ENCODE measurements around the gene TMEM72. TPM values are rescaled to one million over a fixed set of nuclear protein-coding genes. Genes with fewer than 3 reads are reported as not detected.

TMEM72 gene
- polyA plus RNA-seq, 4 donors, result 67.6 to 74.5 (median 71.0) TPM

DNA sequence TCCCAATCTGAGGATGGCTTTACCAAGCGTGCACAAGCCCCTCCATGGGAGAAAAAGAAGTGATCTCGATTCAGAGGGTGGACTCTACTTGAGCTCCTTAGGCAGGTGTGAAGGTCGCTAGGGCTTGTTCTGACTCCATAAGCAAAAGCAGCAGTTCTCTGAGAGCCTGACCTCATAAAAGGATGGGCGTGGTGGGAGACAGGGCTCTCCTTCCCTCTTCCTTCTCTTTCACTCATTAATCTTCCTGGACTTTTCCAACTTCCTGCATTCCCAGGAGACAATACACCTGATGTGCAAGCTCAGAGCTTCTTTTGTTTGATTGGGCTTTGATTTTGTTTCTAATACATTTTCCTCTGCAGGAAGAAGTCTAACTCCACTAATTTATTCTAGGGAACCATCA lies 22.3 kb upstream of the TMEM72 start:
- DNase-seq (ENCODE audit: low read depth in 4 of 4, low spot score in 3 of 4), result no peak

DNA sequence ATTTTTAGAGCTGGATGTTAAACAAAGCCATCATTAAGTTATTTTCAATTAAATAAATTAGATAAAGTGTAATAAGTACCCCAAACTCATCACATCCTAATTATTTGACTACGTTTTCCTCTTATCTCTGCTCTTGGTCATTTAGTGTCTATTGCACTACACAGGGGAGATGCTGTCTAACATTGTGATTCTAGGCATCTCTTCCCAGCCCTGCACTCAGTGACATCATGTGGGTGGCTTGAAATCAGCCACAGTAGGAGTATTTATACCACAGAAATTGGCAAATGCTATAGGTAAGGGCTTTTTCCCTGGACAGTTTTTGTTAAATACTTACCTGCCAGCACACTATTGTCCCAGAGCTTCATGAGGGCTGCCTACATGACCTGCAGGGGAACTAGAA lies 21.3 kb upstream of the TMEM72 start:
- DNase-seq (ENCODE audit: low read depth in 4 of 4, low spot score in 3 of 4), result no peak

DNA sequence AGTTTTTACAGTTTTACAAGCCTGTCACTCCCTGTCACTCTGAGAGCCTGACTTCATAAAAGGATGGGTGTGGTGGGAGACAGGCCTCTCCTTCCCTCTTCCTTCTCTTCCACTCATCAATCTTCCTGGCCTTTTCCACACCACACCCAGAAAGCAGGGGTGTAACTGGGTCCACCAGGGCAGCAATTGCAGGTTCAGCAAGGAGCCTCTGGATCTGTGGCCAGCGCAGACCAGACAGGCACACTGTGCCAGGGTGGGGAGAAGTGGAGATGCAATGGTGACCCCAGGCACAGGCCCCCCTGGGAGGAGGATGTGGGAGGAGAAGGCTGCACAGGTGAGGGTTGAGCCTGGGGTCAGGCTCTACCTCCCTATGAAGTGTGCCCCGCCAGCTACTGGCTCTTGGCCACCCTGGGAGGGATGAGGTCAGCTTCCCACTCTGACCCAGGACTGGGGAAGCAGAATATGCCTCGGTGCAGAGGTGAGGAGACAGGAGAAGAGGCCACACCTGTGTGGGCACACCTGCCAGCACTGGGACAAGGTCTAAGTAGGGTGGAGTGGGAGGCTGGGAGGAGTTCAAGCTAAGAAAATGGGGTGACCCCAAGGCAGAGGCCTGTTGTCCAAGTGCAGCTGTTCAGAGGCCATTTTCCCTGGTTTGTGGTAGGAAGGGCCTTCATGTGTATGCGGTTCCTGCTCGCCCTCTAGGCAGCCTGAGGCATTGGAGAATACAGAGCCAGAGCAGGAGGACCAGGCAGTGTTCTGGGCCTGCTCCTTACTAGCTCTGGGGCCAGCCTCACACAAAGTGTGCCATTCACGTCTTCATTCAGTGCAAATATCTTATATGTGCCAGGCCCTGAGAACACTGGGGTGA lies 20.2 kb upstream of the TMEM72 start:
- no peak for DNase-seq (ENCODE audit: low read depth in 4 of 4, low spot score in 3 of 4)

DNA sequence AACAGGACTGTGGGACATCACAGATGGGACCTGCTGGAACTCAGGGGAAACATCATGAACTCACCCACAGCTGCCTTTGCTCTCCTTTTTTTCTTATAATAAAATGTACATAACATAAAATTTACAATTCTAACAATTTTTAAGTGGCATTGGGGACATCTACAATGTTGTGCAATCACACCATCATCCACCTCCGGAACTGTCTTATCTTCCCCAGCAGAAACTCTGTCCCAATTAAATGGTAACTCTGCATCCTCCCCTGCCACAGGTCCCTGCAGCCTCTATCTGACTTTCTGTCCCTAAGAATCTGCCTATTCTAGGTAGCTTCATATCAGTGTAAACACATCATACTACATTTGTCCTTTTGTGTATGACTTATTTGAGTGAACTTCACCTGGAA lies 19.4 kb upstream of the TMEM72 start:
- no peak for DNase-seq (ENCODE audit: low read depth in 4 of 4, low spot score in 3 of 4)

DNA sequence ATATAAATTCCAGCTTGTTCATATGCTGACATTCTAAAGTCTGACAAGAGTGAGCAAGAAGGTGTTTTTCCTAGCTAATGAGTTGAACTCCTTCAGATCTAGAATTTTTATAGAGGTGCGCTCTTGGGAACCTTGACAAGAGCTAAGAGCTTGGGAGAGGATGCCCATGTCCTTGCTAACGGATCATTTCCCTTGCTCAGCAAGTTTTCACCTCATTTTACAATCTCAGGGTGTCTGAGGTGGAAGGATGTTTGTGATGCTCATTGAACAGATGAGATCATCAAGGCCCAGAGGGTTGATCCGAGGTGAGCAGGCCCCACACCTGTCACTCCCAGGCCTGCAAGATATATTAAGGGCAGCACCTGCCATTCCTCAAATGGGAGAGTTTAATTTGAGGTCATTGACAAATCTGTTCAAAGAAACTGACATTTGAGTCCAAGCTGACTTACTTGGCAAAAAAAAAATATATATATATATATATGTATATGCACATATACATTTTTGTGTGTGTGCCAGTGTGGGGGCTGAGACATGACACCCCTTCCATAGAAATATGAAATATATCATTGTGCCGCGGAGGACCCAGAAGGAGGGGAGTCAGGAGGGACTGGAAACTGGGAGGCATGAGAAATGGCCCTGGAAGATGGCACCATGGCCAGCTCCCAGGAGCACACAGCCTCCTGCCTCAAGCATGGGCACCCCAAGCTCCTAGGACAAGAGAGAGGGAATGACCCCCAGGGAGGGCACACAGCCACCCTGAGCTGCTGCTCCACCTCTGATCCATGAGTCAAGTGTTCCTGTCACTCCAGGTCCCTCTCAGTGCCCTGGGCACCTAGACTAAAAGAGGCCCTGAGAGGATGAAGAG lies 17.3 kb upstream of the TMEM72 start:
- no peak for DNase-seq (ENCODE audit: low read depth in 4 of 4, low spot score in 3 of 4)

DNA sequence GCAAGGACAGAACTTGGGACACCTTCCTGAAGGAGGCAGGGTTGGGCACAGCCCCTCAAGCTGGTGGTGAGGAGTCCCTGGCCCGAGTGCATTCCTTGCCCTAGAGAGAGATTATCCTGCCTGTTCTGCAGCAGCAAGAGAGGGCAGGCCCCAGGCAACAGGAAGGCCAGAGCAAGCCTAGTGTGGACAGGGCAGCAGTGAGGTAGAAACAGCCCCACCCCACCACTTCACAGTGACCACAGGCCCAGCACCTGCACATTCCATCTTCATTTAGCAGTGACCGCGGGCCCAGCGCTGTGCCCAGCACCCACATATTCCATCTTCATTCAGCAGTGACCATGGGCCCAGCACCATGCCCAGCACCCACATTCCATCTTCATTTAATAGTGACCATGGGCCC lies 16.4 kb upstream of the TMEM72 start:
- no peak for DNase-seq (ENCODE audit: low read depth in 4 of 4, low spot score in 3 of 4)

DNA sequence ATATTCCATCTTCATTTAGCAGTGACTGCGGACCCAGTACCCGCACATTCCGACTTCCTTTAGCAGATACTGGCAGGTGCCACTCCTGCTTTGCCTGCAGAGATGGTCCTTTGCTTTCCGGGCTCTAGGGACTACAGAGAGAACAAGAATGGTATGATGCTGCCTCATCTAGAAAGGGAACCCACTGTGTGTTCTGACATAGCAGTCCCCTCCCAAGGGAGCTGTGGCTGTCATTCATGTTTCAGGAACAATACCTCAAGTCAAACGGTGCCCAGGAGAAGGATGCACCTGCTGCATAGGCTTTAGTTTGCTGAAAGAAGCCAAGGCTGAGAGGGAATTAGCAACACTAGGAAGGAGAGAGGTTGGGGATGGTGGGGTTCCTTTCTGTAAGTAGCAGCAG lies 15.9 kb upstream of the TMEM72 start:
- no peak for DNase-seq (ENCODE audit: low read depth in 4 of 4, low spot score in 3 of 4)

DNA sequence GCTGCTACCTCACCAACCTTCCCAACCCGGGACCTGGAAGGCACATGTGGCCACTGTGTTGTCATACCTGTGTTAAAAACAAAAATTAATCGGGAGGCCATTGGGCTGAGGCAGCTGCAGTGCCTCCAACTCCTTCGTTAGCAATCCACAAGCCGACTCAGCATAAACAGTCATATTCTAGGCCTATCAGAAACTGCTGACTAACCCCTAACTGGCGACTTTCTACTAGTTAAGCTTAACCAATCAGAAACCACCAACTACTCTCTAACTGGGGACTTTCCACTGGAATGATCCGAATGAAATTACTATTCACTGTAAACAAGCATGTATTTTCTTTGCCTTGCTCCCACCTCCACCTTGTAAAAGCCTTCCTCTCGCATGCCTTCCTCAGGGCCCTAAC lies 14.1 kb upstream of the TMEM72 start:
- DNase-seq (ENCODE audit: low read depth in 4 of 4, low spot score in 3 of 4), result no peak

DNA sequence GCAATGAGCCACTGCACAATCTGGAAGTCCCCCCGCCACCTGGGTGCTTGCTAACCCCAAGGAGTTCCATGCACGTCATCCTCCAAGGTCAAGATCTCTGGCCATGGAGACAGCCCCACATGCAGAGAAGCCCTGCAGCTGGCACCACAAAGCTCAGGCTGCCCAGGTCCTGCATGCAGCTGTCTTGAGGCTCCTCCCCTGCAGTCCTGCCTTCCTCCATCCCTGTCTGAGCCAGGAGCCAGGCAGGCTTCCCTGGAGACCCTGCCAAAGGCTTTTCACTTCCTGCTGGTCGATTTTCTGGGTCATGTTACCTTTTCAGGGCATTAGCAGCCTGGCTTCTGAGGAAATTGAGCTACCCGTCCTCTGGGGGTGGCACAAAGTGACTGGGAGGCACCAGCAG lies 12.5 kb upstream of the TMEM72 start:
- no peak for DNase-seq (ENCODE audit: low read depth in 4 of 4, low spot score in 3 of 4)

DNA sequence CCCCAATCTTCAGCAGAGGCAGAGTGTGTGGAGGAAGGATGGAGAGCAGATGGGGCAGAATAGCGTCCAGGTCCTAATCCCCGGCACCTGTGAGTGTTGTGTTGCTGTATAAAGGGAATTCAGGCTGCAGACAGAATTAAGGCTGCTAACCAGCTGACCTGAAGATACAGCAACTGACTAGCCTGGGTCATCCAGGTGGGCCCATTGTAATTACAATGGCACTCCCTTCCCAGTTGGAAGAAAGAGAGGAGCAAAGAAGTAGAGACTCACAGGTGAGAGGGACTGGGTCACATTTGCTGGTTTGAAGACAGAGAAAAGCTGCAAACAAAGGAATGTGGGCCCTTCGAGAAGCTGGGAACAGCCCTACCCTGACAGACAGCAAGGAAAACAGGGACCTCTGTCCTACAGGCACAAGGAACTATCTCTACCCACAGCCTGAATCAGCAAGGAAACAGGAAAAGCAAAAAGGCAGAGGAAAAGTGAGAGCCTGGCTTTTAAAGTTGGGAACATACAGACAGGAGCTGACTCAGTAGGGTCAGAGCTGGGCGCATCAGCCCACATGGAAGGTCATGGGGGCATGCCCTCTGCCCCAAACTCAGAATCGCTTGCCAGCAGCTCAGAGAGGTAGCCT lies 11.6 kb upstream of the TMEM72 start:
- no peak for DNase-seq (ENCODE audit: low read depth in 4 of 4, low spot score in 3 of 4)

DNA sequence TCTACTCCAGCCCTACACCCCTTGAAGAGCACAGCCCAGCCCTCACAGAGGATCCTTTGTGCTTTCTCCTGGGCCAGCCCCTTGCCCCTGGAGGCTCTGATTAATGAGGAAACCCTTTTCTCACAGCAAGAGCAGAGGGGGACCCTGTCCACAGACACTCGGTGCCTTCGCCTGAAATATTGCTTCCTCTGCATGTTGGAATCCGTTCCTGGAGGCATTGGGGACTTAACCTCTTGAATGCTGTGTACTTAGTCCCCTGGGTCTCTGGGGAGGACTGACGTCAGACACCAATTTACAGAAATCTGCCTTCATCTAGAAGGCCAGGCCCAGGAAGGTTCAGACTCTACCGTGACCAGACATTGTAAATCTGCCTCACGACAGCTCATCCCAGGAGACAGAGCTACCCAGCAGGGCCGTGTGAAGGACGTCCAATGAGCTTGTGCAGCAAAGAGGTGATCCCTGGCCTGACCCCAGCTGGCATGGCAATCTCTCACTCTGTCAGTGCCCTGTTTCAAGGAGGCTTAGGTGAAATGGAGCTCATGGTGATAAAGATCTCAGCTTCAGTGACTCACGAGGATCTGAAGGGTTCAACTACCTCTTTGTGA lies 8.1 kb upstream of the TMEM72 start:
- DNase-seq (ENCODE audit: low read depth in 4 of 4, low spot score in 3 of 4), result no peak

DNA sequence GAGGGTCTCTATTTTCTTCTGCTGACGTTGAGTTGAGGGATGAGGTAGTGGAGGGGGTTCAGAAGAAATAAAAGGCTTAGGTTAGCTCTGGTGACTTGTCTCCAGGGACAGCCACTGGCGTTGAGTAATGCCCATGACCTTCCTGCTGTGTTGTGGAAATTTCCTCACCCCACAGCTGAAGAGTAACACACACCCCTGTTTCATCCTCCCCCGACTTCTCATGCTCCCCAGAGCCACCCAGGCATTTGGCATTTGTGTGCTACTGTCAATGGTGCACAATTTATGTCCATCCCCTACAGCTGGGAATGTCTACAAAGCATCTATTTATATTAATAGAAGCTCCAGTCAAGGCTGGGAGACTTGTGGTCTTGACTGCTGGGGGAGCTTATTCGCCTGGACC lies 4.7 kb upstream of the TMEM72 start:
- no peak for DNase-seq (ENCODE audit: low read depth in 4 of 4, low spot score in 3 of 4)

DNA sequence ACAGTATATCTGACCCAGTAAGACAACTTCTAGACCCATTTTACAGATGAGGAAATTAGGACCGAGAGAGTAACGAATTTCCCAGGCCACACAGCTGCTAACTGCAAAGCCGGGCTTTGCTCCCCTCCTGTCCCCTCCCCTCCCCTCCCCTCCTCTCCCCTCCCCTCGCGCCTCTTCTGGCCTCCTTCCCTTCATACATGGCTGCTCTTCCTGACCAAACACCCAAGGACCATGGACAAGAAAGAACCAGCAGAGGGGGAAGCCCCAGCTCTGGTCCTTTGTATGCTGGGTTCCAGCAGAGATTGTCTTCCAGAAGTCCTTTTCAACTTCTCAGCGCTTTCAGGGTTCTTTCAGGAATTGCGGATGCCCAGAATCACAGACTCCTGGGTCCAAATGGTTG lies 3.6 kb upstream of the TMEM72 start:
- DNase-seq (ENCODE audit: low read depth in 4 of 4, low spot score in 3 of 4), result no peak

DNA sequence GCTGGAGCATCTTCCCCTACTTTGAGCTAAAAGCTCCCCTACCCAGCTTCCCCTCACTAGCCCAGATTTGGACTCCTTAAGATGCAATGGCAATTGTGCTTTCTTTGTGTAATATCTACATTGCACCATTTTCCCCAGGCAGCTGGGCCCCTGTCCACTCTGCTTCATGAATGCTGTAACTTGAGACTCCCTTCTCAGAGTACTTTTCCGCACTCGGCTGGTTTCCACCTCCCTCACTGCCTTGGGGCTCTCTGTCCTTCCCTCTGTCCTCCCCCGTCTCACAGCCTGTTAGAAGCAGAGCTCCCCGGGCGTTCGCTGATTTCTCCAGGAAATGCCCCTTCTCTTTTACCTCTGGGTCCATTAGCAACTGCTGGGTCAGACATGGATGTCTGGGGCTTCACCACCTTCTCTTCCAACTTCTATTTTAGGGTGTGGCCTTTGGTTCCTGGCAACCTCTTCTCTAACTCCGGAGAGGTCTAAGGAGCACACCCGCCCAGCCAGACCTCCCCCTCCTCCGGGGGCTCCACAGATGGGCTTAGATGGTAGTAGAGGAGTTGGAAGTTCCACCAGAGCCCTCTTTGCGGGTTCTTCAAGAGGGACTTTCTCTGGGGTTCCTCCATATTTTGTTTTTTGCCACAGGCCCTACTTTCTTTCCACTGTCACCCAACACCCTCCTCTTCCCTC lies 2.9 kb upstream of the TMEM72 start:
- peak in 2 of 4 donors; percentile 85 to 90 for DNase-seq (ENCODE audit: low read depth in 4 of 4, low spot score in 3 of 4)

DNA sequence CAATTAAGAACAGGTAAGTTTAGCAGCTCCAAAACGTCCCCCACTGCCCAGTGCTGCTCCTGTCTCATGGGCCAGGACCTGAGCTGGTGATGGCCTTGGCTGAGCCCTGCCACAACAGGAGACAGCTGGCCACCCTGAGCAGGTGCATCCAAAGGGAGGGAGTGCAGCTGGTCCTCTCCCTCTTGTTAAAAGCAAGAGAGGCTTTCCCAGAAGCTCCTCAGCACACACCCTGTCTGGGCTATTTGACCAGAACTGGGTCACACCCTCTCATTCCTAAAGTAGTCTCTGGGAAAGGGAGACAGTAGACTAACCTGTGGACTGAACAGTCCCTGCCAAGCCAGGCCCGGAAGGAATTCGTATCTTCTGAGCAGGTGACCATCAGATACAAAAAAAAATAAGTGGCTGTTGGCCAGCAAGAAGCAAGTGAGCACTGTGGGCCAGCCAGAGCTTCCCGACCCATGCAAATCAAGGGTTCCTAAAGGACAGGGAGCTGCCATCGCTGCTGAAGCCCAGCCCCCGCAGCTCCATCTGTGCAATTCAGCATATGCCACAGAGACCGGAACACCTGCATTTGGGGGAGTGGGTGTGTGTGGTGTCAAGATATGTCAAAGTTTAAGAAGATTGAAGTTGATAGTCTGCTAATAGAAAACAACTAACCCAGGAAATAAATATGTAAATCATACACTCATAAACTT lies 2.1 kb upstream of the TMEM72 start:
- no peak for DNase-seq (ENCODE audit: low read depth in 4 of 4, low spot score in 3 of 4)

DNA sequence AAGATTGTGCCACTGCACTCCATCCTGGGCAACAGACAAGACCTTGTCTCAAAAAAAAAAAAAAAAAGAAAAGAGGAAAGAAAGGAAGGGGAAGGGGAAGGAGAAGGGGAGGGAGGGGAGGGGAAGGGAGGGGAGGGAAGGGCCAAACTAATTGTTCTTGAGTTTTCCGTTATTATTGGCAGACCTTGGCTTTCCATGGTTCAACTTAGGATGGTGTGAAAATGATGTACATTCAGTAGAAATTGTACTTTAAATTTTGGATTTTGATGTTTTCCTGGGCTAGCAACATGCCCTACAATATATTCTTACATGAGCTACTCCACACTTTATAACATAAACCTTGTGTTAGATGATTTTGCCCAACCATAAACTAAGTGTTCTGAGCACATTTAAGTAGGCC lies 1.2 kb upstream of the TMEM72 start:
- DNase-seq (ENCODE audit: low read depth in 4 of 4, low spot score in 3 of 4), result no peak

DNA sequence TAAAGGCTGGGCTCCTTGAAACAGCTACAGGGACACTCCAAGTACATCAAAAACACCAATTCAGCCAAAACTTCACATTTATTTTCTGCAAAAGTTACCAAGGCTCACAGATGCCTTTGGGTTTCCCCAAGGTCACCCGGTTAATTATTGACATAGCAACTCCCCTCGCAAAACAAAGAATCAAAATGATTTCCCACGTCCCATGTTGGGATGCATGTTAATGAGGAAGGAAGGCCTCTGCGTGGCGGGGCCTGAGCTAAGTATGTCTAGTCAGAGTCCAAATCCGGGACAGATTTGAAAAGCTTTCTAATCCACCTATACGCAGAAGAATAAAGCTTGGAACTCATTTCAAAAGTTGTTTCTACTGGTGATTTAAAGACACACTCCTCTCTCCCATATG lies 535 bp upstream of the TMEM72 start:
- DNase-seq (ENCODE audit: low read depth in 4 of 4, low spot score in 3 of 4), result no peak

DNA sequence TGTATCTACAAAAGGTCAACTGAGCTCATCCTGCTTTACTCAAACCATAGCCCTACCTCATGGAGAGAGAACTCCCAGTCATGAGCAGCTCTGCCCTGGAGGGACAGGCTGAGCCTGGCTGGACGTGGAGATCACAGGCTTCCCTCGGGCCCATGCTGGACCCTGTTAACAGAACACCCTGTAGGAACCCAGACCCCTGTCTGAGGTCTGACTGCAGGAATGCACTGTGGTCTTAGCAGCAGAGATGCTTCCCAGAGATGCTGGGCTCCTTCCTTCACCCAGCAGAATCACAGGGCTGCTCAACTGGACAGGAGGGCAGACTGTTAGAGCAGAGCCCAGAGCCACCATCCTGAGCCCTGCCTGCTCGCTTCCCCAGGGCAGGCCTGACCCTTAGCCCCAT lies 814 bp downstream of the TMEM72 start:
- DNase-seq (ENCODE audit: low read depth in 4 of 4, low spot score in 3 of 4), result no peak

DNA sequence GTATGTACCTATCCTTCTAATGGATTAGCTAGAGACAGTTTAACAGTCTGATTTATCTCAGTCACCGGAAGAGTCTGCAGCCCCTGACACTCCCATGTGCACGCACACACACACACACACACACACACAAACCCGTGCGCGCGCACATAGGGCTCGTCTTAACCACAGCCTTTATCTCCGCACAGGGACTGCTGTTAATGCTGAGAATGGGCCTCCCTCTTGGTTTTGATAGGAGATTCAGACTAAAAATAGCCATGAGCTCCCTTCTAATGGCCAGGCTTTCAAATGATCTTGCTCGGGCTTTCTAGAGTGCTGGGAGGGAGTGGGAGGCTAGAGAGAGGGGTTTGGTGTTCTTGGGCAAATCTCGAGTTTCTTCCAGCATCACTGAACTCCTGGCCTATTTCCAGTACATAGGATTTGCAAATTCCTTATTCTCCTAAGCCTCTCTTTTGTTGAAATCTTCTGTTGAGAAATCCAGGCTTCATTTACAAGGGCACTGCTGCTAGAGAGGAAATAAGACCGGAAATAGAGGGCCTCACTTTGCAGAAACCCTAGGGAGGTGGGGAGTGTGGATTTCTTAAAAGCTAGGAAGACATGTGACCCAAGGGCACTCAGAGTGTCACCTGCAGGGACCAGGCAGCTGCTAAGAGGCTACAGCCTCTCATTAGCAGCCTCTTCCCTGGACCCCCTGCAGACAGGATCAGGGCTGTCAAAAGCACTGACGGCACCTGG lies 2.4 kb downstream of the TMEM72 start:
- DNase-seq (ENCODE audit: low read depth in 4 of 4, low spot score in 3 of 4), result no peak
